ENCODE measurements around the gene VPS37B. TPM values are rescaled to one million over a fixed set of nuclear protein-coding genes. Genes with fewer than 3 reads are reported as not detected.
A peak's percentile ranks its signal among the peaks of the same experiment; 100 is the strongest.
"Not testable (repeated sequence)": the region's sequence is repeated elsewhere in the genome, so short reads cannot be mapped to it uniquely, and the experiment has no call there.

The VPS37B gene, protein sequence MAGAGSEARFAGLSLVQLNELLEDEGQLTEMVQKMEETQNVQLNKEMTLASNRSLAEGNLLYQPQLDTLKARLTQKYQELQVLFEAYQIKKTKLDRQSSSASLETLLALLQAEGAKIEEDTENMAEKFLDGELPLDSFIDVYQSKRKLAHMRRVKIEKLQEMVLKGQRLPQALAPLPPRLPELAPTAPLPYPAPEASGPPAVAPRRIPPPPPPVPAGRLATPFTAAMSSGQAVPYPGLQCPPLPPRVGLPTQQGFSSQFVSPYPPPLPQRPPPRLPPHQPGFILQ
- polyA plus RNA-seq (ENCODE audit: insufficient read length in 4 of 4), result 10 to 100 TPM; 16.8 to 28.6 (median 23.7) TPM

DNA sequence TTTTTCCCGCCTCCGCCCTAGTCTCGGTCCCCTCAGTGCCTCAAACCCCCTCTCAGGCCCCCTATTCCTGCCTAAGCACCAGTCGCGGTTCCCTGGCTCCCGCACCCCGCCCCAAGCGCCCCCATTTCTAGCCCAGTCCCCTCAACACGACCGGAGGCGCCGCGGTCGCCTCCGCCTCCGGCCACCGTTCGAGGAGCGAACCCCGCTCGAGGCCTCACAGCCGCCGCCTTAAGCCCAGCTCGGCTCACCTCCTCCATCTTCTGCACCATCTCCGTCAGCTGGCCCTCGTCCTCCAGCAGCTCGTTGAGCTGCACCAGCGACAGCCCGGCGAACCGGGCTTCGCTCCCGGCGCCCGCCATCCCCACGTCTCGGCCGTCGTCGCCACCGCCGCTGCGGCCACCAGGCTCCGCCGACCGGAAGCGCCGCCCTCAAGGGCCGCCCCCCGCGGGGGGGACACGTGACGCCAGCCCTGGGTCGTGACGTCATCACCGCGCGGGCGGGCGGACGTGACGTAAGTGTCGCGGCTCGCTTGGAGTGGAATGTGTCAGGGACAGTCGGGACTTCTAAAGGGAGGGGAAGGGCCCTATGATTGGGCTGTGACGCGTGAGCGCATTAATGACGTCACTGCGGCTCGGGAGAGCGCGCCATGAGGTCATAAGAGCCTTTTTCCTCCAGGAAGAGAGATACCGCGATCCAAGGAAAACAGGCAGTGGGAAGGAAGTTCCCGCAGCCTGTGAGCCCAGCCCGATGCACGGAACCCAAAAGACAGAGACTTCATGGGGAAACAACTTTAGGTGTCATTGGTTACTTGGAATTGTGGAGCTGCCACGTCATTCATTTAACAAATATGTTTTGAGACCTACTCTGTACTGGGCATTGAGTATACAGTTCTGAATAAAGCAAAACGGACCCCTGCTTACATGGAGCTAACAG is at the start of gene VPS37B:
Gene VPS37B (minus strand): TSS at position 421 of the 933 bp plus-strand sequence. CDS start 62 bp downstream, at position 359.
- peak in 2 of 4 donors; percentile 74 to 75 for DNase-seq (ENCODE audit: low read depth in 4 of 4, low spot score in 3 of 4)

DNA sequence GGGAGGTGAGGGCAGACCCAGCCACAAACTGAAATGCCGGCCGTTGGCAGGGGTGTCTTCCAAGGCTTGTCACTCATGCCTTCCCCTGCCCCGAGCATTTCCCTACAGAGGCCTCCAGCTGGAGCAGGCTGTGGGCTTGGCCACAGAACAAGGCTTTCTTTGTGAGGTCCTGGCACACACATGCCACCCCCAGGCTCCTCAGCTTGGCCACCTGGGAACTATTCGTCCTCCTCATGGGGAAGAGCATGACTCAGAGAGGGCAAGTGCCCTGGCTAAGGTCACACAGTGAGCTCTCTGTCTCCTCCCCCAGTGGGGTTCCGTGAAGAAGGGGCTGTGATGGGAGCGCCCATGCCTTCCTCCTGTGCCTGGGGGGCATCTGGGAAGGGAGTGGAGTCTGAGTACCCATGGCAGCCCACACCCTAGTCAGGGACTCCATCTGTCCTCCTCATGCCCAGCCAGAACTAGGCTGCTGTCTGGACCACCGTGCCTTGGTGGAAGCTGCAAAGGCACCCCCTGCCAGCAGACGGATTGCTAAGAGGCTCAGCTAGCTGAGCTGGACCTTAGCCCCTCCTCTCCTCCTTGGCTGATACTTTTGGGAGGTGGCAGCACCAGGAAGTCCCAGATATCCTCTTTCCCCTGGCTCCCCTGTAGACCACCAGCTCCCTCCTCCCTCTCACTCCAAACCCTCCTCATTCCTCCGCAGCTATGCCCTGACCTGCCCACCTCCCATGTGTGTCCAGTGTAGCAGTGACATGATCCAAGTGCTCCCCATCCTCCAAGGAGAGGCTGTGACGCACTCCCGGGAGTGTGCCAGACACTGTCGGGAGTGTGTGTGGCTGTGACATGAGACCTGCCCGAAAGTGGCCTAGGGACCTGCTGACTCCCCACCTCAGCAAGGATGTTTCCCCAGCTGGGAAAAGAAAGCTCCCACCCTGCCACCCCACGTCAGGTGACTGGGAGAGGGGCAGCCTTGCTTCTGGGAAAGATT is 49.0 kb upstream of the VPS37B start:
- DNase-seq (ENCODE audit: low read depth in 4 of 4, low spot score in 3 of 4), result no peak

DNA sequence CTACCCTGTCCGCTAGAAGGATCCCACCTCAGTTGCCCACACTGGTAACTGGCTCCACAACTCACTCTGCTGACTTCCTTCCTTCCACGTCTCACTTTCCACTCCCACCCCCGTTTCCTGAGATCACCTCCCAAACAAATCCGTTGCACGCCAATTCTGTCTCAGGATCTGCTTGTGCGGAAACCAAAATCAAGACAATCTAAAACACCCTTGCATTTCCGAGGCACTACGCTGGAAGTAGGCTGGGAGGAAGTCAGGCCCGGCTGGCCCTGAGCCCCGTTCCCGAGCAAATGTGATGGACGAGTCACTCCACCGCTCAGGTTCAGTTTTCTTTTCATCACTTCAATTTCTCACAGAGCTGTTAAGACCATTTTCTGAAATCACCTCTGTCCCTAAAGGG is 47.3 kb upstream of the VPS37B start:
- DNase-seq (ENCODE audit: low read depth in 4 of 4, low spot score in 3 of 4), result no peak

DNA sequence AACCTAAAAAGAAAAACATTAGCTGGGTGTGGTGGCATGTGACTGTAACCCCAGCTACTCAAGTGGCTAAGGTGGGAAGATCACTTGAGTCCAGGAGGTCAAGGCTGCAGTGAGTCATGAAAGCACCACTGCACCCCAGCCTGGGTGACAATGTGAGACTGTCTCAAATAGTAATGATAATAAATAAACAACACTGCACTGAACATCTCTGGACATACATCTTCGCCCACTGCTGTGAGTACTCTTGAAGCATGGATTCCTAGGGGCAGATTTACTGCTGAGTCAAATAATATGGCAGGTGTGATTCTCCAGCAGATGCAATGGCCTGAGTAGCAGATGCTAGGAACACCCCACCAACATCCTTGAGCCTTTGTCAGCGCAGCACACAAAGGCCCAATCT is 46.7 kb upstream of the VPS37B start:
- no peak for DNase-seq (ENCODE audit: low read depth in 4 of 4, low spot score in 3 of 4)

DNA sequence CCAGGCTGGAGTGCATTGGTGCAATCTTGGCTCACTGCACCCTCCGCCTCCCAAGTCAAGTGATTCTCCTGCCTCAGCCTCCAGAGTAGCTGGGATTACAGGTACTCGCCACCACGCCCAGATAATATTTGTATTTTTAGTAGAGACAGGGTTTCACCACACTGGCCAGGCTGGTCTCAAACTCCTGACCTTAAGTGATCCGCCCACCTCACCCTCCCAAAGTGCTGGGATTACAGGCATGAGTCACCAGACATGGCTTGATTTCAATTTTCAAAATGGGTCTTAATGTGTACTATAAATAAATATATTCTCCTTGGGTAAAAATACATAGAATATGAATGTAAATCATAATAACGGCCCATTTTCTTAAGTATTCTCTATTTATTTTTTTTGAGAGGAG is 45.4 kb upstream of the VPS37B start:
- not testable (repeated sequence) for DNase-seq (ENCODE audit: low read depth in 4 of 4, low spot score in 3 of 4)

DNA sequence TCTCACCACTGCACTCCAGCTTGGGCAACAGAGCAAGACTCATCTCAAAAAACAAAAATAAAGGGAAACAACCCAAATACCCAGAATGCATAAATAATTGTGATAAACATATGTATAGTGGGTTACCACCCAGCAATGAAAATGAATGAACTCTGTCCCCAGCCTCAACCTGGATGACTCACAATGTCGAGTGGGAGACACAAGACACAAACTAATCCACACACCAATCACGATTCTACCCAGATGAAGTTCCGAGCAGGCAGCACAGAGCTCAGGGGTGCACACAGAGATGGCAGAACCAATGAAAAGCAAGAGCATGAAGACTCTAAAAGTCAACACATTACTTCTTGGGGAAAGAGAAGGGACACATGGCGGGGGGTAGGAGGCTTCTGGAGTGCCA is 43.2 kb upstream of the VPS37B start:
- DNase-seq (ENCODE audit: low read depth in 4 of 4, low spot score in 3 of 4), result no peak

DNA sequence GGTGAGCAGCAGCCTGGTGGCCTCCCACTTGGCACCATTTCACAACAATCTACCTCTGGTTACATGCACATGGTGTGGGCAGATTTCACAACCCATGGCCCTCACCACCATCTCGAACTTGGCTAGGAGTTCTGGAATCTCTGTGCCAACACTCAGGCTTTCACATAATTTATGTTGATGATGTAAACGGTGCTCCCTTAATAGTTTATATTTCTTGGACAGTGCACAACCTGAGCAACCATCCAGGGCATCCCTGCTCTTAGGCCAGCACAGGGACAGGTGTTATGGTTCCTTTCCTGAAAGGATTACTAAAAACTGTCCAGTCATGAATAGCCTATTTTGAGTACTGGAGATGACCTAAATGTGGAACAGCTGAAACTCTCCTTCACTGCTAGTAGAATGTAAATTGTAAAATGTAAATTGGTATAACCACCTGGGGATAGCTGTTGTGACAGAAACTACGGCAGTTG is 41.7 kb upstream of the VPS37B start:
- no peak for DNase-seq (ENCODE audit: low read depth in 4 of 4, low spot score in 3 of 4)

DNA sequence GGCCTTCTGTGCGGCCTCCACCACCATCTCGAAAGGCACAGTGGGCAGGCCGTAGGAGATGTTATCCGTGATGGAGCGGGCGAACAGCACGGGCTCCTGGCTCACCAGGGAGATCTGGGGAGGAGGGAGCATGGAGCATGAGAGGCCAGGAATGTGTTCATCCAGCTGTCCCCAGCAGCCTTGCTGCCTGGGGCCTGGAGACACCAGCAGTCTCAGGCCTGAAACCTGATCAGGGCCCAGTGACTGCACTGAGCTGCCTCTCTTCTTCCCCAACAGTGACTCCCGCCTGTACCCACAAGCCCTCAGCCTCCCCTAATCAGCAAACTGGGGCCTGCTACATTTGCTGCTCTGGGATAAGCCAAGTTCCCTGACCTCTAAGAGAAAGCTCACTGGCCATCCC is 39.4 kb upstream of the VPS37B start:
- no peak for DNase-seq (ENCODE audit: low read depth in 4 of 4, low spot score in 3 of 4)

DNA sequence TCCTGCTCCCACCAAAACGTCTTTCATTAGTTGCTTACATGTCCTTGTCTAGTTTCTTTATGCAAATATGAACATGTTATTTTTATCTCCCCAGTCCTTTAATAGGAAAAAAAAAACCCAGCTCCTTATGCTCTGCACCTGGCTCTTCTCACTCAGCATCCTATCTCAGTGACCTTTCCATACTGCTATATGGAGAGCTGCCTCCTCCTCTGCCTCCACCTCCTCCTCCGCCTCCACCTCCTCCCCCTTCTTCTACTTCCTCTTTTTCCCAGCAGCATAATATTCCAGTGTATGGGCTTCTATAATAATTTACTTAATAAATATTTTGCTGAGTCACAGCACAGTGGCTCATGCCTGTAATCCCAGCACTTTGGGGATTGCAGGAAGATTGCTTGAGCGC is 38.8 kb upstream of the VPS37B start:
- DNase-seq (ENCODE audit: low read depth in 4 of 4, low spot score in 3 of 4), result no peak

DNA sequence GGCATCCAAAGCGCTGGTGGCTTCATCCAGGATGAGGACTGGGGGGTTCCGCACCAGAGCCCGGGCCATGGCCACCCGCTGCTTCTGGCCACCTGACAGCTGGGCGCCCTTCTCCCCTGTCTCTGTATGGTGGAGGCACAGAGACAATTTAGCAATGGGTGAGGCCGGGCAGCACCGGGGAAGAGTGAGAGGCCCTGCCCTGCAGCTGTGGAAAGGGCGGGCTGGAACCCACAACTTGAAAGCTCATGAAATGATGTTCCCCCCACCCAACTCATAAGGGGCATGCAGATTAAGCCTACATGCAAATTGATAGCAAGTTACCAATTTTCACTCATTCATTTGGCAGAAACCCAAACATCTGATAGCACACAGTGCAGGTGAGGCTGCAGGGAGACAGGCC is 36.3 kb upstream of the VPS37B start:
- no peak for DNase-seq (ENCODE audit: low read depth in 4 of 4, low spot score in 3 of 4)

DNA sequence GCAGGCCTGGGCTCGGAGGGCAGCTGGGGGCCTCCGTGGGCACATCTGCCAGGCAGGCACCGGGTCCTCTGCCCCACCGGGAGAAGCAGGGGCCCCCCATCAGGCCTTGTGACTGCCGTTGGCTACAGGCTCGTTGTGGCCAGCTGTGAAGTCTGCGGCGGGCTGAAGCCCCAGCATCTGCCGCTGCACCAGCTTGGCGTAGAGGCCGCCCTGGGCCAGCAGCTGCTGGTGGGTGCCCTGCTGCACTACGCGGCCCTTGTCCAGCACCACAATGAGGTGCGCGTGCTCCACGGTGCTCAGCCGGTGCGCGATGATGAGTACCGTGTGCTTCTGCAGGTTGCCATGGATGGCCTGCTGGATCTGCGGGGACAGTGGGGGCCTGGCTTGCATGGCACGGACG is 33.9 kb upstream of the VPS37B start:
- no peak for DNase-seq (ENCODE audit: low read depth in 4 of 4, low spot score in 3 of 4)

DNA sequence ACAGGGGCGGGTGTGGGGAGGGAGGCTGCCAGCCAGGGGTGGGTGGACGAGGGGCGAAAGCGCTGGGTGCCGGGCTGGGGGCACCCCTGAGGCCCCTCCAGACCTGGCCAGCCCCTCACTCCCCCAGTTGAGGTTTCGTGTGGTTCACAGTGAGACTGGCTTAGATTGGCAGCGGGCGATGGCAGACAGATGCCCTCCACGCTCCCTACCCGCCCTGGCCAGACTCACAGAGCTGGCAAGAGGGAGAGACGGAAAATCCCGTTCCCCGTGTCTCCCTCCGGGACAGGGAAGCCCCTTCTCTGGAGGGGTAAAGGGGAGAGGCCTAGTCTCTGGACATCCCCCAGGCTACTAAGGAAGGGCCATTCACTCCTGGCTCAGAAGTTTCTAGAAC is 33.2 kb upstream of the VPS37B start:
- DNase-seq (ENCODE audit: low read depth in 4 of 4, low spot score in 3 of 4), result no peak

DNA sequence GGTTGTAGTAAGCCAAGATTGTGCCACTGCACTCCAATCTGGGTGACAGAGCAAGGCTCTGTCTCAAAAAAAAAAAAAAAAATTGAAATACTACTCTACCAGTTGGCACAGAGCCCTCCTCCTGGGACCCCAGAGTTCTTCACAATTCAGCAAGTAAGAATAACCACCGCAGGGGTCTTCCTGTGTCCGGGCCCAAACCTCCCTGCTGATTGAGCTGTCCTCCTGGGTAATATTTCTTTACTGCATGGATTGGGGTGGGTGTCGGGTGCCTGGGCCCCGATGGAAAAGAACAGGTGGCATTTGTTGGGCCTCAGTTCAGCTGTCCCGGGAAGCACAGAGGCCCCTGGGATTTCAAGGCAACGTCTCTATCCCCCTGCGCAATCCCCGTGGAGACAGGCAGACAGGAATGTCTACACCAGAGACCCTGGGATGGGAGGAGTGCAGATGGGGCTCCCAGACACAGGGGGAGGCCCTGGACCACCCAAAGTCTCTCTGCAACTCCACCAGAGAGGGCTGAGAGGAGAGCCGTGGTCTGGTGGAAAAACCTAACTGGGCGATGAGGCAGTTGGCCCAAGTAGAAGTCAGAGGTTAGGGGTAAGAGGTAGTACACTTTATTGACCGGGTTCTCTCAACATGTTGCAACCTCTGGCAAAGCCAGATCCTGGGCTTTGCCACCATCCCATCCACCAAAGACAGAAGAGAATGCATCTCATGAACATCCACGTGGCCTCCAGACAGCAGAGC is 32.7 kb upstream of the VPS37B start:
- DNase-seq (ENCODE audit: low read depth in 4 of 4, low spot score in 3 of 4), result no peak

DNA sequence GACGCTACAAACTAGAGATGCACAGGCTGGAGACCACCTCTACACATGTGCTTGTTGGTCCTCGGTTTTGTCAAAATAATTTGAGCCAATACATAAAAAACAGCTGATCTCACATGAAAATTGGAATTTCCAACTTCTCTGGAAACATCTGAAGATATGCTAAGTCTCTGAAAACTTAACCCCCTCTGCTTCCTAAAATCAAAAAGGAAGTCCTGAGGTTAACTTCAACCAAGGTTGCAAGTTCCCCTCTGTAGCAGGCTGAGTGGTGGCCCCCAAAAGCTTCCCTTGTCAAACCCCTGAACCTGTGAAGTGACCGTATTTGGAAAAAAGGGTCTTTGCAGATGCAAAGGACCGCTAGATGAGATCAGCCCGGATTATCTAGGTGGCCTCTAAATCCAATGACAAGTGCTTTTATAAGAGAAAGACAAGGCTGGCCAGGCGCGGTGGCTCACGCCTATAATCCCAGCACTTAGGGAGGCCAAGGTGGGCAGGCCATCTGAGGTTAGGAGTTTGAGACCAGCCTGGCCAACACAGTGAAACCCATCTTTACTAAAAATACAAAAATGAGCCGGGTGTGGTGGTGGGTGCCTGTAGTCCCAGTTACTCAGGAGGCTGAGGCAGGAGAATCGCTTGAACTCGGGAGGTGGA is 32.0 kb upstream of the VPS37B start:
- no peak for DNase-seq (ENCODE audit: low read depth in 4 of 4, low spot score in 3 of 4)

DNA sequence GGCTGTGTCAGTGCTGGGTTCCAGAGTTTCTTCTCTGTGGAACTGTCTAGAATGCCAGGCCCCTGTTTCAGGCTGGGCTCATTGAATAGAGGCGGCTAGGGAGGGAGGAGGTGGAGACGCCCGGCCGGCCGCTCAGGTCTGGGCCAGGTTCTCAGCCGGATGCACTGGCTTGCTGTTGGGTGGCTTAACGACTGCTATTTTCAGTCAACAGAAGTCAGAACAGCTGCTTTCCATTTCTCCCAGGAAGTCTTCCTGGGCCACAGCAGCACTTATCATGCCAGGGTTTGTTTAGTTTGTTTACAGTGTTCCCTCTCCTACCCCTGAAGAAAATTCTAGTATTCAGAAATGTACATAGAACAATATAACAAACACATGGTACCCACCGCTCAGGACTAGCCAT is 26.0 kb upstream of the VPS37B start:
- no peak for DNase-seq (ENCODE audit: low read depth in 4 of 4, low spot score in 3 of 4)

DNA sequence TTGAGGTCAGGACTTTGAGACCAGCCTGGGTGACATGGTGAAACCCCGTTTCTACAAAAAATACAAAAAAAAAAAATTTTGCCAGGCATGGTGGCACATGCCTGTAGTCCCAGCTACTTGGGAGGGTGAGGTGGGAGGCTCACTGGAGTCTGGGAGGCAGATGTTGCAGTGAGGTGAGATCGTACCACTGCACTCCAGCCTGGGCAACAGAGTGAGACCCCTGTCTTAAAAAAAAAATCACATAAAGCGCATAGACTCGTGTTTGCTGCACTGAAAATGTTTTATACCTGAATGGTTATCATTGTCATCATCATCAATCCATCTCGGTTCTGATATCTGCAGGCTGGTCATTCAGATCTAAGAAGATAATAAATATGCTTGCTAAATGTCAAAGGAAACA is 24.8 kb upstream of the VPS37B start:
- no peak for DNase-seq (ENCODE audit: low read depth in 4 of 4, low spot score in 3 of 4)

DNA sequence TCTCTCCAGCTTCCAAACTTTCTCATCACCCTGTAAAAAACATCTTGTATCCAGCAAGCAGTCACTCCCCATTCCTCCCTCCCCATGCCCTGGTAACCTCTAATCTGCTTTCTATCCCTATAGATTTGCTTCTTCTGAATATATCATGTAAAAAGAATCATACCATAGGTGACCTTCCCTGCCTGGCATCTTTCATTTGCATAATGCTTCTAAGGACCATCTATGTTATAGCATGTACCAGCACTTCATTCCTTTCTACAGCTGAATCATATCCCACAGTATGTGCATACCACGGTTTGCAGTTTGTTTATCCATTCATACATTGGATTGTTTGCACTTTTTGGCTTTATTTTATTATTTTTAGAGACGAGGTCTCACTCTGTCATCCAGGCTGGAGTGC is 22.9 kb upstream of the VPS37B start:
- DNase-seq (ENCODE audit: low read depth in 4 of 4, low spot score in 3 of 4), result no peak

DNA sequence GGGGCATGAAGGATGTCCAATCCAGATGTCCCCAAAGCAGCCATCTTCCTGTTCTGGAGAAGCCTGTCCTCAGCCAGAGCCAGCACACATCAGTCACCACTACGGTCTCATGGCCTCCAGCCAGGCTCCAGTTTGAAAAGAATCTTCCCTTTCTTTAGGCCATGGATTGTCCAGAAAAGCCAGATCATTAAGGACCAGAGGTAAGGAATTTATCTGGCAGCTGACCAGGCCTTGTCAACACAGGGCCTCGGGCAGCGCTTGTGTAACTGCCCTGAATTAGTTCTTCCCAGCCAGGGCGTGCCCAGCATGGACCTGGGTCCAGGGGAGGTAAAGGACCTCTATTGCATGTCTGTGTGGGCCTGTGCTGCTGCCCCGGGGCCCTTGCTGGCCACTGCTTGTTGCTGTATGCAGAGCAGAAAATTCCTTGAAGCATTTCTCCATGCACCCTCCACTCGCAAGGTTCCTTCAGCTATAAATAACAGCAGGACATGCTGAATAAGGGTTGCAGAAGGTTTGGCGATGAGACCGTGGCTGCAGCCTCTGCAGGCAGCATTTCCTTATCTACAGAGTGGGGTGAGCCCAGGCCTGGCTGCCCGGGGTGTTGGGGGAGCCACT is 21.7 kb upstream of the VPS37B start:
- DNase-seq (ENCODE audit: low read depth in 4 of 4, low spot score in 3 of 4), result no peak

All from left renal pelvis (tissue), 4 donors.